GM12878 (cell line): ENCODE data around the gene NRG3. TPM values are rescaled to one million over a fixed set of nuclear protein-coding genes. Genes with fewer than 3 reads are reported as not detected.

Experiments
- ATAC-seq: fragments of 200-7000 bp; cut with Tn5 transposase; 3 replicates; pipeline ENCODE4 v1.9.1; 2020; ENCODE audit warnings: mild to moderate bottlenecking, moderate library complexity
- BruUV-seq: library from RNA; stranded (reverse); fragments of 400-500 nt; replicated peaks from 2 replicates; lab custom pipeline; 2021; lab: Mats Ljungman, UMichigan
- CTCF ChIA-PET: fragments of 300-600 bp; sonication (Branson Sonifier 250); formaldehyde crosslinking; extraction: SDS; loops from one replicate; lab custom pipeline; 2021; ENCODE audit warnings: inconsistent platforms; lab: Yijun Ruan, JAX
- POLR2A ChIA-PET: fragments of 350-600 bp; formaldehyde crosslinking; extraction: SDS; loops from one replicate; lab custom pipeline; 2021; ENCODE audit warnings: inconsistent platforms; lab: Charles Lee
- RAD21 ChIA-PET: fragments of 300-600 bp; sonication (Branson Sonifier 250); formaldehyde crosslinking; loops from one replicate; lab custom pipeline; 2023; ENCODE audit warnings: antibody characterized with exemption; ENCODE audit not compliant: unreplicated experiment; lab: Charles Lee
- SMC1A ChIA-PET: fragments of 300-600 bp; sonication (Branson Sonifier 250); formaldehyde crosslinking; loops from one replicate; lab custom pipeline; 2023; ENCODE audit not compliant: unreplicated experiment, uncharacterized antibody; lab: Charles Lee
- DNase-seq: peaks from one replicate; pipeline ENCODE4 v3.0.0-alpha.2; 2011; ENCODE audit warnings: low read depth, low spot score
- FAIRE-seq: peaks from 3 replicates; lab custom pipeline; 2011; peaks lifted over from hg19 to GRCh38; lab: Jason Lieb, UNC
- H2AFZ ChIP-seq: 2 replicates; pipeline ENCODE4 v1.6.0; 2011; ENCODE audit warnings: low read depth, low read length, control low read depth; ENCODE audit not compliant: control insufficient read depth
- H3K27ac ChIP-seq: 2 replicates; pipeline ENCODE4 v1.5.1; 2011; ENCODE audit warnings: control low read depth; ENCODE audit not compliant: control insufficient read depth, insufficient read depth
- H3K27me3 ChIP-seq, 2 experiments: replicated peaks in 1 of 2; 2 replicates each; pipeline versions ENCODE4 v1.6.0 to v1.6.1; 2011; ENCODE audit warnings: low read length in 1 of 2; ENCODE audit not compliant: control insufficient read depth in 2 of 2, insufficient read depth in 2 of 2
- H3K36me3 ChIP-seq, 2 experiments: 2 replicates each; pipeline ENCODE4 v1.5.1; 2011; ENCODE audit warnings: low read length in 1 of 2; ENCODE audit not compliant: control insufficient read depth in 2 of 2, insufficient read depth in 2 of 2
- H3K4me1 ChIP-seq: 2 replicates; pipeline ENCODE4 v1.6.1; 2011; ENCODE audit warnings: mild to moderate bottlenecking, low read length, moderate library complexity, mixed read lengths; ENCODE audit not compliant: control insufficient read depth, insufficient read depth
- H3K4me2 ChIP-seq: 2 replicates; pipeline ENCODE4 v1.6.0; 2011; ENCODE audit warnings: control low read depth; ENCODE audit not compliant: control insufficient read depth, insufficient read depth
- H3K4me3 ChIP-seq: fragments of 200-600 bp; sonication (generic); 2 replicates; pipeline ENCODE4 v1.5.1; 2016
- H3K79me2 ChIP-seq: 2 replicates; pipeline ENCODE4 v1.6.0; 2011; ENCODE audit warnings: low read length; ENCODE audit not compliant: control insufficient read depth, insufficient read depth
- H3K9ac ChIP-seq: 2 replicates; pipeline ENCODE4 v1.8.0; 2011; ENCODE audit warnings: low read length, control low read depth, mixed read lengths; ENCODE audit not compliant: control insufficient read depth, insufficient read depth
- H3K9me3 ChIP-seq: replicated peaks from 3 replicates; pipeline ENCODE4 v1.5.1; 2011; ENCODE audit warnings: mild to moderate bottlenecking, low read length; ENCODE audit not compliant: control insufficient read depth, insufficient read depth
- H4K20me1 ChIP-seq: 2 replicates; pipeline ENCODE4 v1.6.0; 2011; ENCODE audit not compliant: control insufficient read depth, insufficient read depth
- CHD2 ChIP-seq: IDR thresholded peaks from 2 replicates; pipeline ENCODE4 v1.6.1; 2011; ENCODE audit warnings: low read depth, low read length, improper control_type of control experiment, borderline replicate concordance
- ESRRA ChIP-seq: IDR thresholded peaks from 2 replicates; pipeline ENCODE4 v1.6.1; 2012; ENCODE audit warnings: mild to moderate bottlenecking, low read length, improper control_type of control experiment
- EZH2 ChIP-seq: IDR thresholded peaks from 2 replicates; pipeline ENCODE4 v1.6.1; 2012; ENCODE audit warnings: low read depth, mild to moderate bottlenecking, control low read depth, inconsistent platforms, low read length, borderline replicate concordance; ENCODE audit not compliant: control insufficient read depth
- LARP7 ChIP-seq: fragments of 450-650 bp; IDR thresholded peaks from 2 replicates; pipeline ENCODE4 v1.6.1; 2017; ENCODE audit warnings: mild to moderate bottlenecking
- MEF2A ChIP-seq: IDR thresholded peaks from 2 replicates; pipeline ENCODE4 v1.6.1; 2011; ENCODE audit warnings: low read depth, mild to moderate bottlenecking, low read length, moderate library complexity; ENCODE audit not compliant: insufficient read depth
- MTA2 ChIP-seq: fragments of 450-650 bp; IDR thresholded peaks from 2 replicates; pipeline ENCODE4 v1.6.1; 2016; ENCODE audit warnings: low read depth, mild to moderate bottlenecking, moderate library complexity
- PAX8 ChIP-seq: fragments of 450-650 bp; IDR thresholded peaks from 2 replicates; pipeline ENCODE4 v1.6.1; 2017; ENCODE audit warnings: mild to moderate bottlenecking, moderate library complexity
- POLR2AphosphoS2 ChIP-seq: IDR thresholded peaks from 2 replicates; pipeline ENCODE4 v1.6.1; 2011; ENCODE audit warnings: low read depth, mild to moderate bottlenecking, low read length, improper control_type of control experiment, moderate library complexity
- POLR2AphosphoS5 ChIP-seq: IDR thresholded peaks from 2 replicates; pipeline ENCODE4 v1.6.1; 2011; ENCODE audit warnings: mild to moderate bottlenecking, low read length, inconsistent platforms
- RAD51 ChIP-seq: fragments of 450-650 bp; IDR thresholded peaks from 2 replicates; pipeline ENCODE4 v1.6.1; 2016; ENCODE audit warnings: moderate library complexity, mild to moderate bottlenecking, inconsistent platforms
- STAT3 ChIP-seq: IDR thresholded peaks from 2 replicates; pipeline ENCODE4 v1.6.1; 2011; ENCODE audit warnings: low read depth, low read length, improper control_type of control experiment
- SUPT20H ChIP-seq: IDR thresholded peaks from 2 replicates; pipeline ENCODE4 v1.6.1; 2011; ENCODE audit warnings: low read depth, mild to moderate bottlenecking, low read length, moderate library complexity, borderline replicate concordance; ENCODE audit not compliant: control insufficient read depth
- YBX1 ChIP-seq: fragments of 450-650 bp; IDR thresholded peaks from 2 replicates; pipeline ENCODE4 v1.6.1; 2016; ENCODE audit warnings: antibody characterized with exemption
- ZNF217 ChIP-seq: fragments of 450-650 bp; IDR thresholded peaks from 2 replicates; pipeline ENCODE4 v1.6.1; 2017; ENCODE audit warnings: antibody characterized with exemption, mild to moderate bottlenecking
- ZSCAN29 ChIP-seq: fragments of 450-650 bp; IDR thresholded peaks from 2 replicates; pipeline ENCODE4 v1.6.1; 2017; ENCODE audit warnings: mild to moderate bottlenecking, moderate library complexity
- in situ Hi-C: fragments of 300-500 bp; cut with MboI; formaldehyde crosslinking; loops from 9 replicates; pipeline ENCODE4 v1.14.3; 2018; ENCODE audit warnings: mixed read lengths
- intact Hi-C: fragments of 100-400 bp; cut with micrococcal nuclease; formaldehyde crosslinking; loops from one replicate; pipeline ENCODE4 v1.14.2; 2022; ENCODE audit not compliant: unreplicated experiment
- polyA plus RNA-seq, 11 experiments: library from polyadenylated mRNA; depleted of rRNA in 4 of 11; unstranded in 6 of 11; stranded (reverse) in 5 of 11; fragments of >200 nt; fragmentation: Nextera tagmentation in 4 of 11; fragmentation: Illumina TruSeq in 1 of 11; extraction: Ambion mirVana in 4 of 11; extraction: Trizol in 1 of 11; gene quantifications; 1 replicate in 1 of 11; 2 replicates in 10 of 11; pipeline versions ENCODE4 v1.2.1 to v1.2.3, GENCODE V29; 2011 to 2016; ENCODE audit warnings: inconsistent platforms in 2 of 11, missing spikeins in 2 of 11, low read depth in 1 of 11
- total RNA-seq, 4 experiments: library from RNA; depleted of rRNA in 3 of 4; stranded (reverse); fragments of >200 nt in 3 of 4; fragmentation: Illumina TruSeq in 1 of 4; extraction: Trizol in 1 of 4; gene quantifications; 2 replicates each; pipeline versions ENCODE4 v1.2.1 to v1.2.3, GENCODE V29; 2013 to 2021
- TF ChIP-seq, protein P1 (sequence below): fragments of 450-650 bp; conservative IDR thresholded peaks from 2 replicates; pipeline ENCODE4 v1.6.1; 2017; ENCODE audit warnings: mild to moderate bottlenecking, moderate library complexity
- TF ChIP-seq, protein P2 (sequence below): fragments of 450-650 bp; formaldehyde crosslinking; IDR thresholded peaks from 2 replicates; pipeline ENCODE4 v1.5.0; 2022; ENCODE audit warnings: mild to moderate bottlenecking, missing genetic modification characterization

NRG3 gene
- total and polyA plus RNA-seq, 10 of the 15 experiments (the other 5 are each of a cell fraction or from before 2014, with no cell fraction given) = 0.03 to 0.41 (median 0.17) TPM; not detected in 3

DNA sequence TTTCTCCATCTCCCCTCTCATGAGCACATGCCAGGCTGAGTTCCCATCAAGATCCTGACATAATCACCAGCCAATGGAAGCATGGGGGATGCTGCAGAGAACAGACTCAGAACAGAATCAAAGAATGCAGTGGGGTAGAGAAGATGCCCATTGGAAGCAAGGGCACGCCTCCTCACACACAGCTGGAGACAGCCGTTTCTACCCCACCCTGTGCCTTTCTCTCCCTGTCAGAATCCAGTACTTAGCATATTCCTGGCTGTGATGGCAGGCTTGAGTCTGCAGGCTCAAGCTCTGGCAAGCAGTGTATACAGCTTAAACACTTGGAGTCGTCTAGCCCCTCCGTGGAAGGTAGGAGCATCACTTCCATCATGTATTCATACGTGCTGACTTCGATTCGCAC is 867.9 kb downstream of the NRG3 start (continued):
- TF ChIP-seq MEF2A (no peak), POLR2AphosphoS5 (no peak), EZH2 (no peak), CHD2 (no peak), ZNF217 (no peak)
- TF ChIP-seq, protein P1, sequence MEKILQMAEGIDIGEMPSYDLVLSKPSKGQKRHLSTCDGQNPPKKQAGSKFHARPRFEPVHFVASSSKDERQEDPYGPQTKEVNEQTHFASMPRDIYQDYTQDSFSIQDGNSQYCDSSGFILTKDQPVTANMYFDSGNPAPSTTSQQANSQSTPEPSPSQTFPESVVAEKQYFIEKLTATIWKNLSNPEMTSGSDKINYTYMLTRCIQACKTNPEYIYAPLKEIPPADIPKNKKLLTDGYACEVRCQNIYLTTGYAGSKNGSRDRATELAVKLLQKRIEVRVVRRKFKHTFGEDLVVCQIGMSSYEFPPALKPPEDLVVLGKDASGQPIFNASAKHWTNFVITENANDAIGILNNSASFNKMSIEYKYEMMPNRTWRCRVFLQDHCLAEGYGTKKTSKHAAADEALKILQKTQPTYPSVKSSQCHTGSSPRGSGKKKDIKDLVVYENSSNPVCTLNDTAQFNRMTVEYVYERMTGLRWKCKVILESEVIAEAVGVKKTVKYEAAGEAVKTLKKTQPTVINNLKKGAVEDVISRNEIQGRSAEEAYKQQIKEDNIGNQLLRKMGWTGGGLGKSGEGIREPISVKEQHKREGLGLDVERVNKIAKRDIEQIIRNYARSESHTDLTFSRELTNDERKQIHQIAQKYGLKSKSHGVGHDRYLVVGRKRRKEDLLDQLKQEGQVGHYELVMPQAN = no peak
- TF ChIP-seq, protein P2, sequence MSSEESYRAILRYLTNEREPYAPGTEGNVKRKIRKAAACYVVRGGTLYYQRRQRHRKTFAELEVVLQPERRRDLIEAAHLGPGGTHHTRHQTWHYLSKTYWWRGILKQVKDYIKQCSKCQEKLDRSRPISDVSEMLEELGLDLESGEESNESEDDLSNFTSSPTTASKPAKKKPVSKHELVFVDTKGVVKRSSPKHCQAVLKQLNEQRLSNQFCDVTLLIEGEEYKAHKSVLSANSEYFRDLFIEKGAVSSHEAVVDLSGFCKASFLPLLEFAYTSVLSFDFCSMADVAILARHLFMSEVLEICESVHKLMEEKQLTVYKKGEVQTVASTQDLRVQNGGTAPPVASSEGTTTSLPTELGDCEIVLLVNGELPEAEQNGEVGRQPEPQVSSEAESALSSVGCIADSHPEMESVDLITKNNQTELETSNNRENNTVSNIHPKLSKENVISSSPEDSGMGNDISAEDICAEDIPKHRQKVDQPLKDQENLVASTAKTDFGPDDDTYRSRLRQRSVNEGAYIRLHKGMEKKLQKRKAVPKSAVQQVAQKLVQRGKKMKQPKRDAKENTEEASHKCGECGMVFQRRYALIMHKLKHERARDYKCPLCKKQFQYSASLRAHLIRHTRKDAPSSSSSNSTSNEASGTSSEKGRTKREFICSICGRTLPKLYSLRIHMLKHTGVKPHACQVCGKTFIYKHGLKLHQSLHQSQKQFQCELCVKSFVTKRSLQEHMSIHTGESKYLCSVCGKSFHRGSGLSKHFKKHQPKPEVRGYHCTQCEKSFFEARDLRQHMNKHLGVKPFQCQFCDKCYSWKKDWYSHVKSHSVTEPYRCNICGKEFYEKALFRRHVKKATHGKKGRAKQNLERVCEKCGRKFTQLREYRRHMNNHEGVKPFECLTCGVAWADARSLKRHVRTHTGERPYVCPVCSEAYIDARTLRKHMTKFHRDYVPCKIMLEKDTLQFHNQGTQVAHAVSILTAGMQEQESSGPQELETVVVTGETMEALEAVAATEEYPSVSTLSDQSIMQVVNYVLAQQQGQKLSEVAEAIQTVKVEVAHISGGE (CRISPR knock-in tag) = no peak

DNA sequence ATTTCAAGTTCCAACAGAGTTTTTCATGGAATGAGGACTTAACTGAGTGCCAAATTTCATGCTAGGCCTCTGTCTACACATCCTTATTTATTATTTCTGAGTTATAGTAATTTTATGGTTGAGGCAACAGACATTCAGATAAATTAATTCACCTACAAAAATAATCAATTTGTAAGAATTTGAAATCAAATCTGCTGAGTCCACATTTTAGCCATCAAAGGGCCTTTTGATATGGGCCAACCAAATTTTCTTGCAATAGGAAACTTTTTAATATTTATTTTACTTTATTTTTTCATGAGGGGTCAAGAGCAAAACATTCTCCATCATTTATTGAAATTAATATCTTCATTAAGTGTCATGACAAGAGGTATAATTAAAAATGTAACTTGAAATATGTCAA is 875.5 kb downstream of the NRG3 start:
- FAIRE-seq (no peak), ATAC-seq (no peak), DNase-seq (no peak)
- Histone ChIP-seq H3K9ac (no peak overlapping the region), H3K4me1 (no peaks in the 10 kb centered on the region), H3K27me3 (no peaks in the 10 kb centered on the region; a peak in 1 of 4 replicates), H3K4me2 (no peak overlapping the region), H3K79me2 (no peaks in the 10 kb centered on the region), H4K20me1 (no peaks in the 10 kb centered on the region), H2AFZ (no peak overlapping the region), H3K27ac (no peak overlapping the region), H3K9me3 (no peaks in the 10 kb centered on the region), H3K4me3 (no peak overlapping the region), H3K36me3 (no peaks in the 10 kb centered on the region)
- intact Hi-C loops (no loop called here), in situ Hi-C loops (no loop called here)
- no TSS peak for BruUV-seq
- ChIA-PET POLR2A (no interaction called here), SMC1A (no interaction called here), RAD21 (no interaction called here), CTCF (no interaction called here)
- TF ChIP-seq LARP7 = no peak
- TF ChIP-seq ZSCAN29 = no peak
- TF ChIP-seq PAX8 = no peak
- TF ChIP-seq YBX1 = no peak
- no peak for TF ChIP-seq MTA2
- TF ChIP-seq RAD51 = no peak
- TF ChIP-seq POLR2AphosphoS2 = no peak
- TF ChIP-seq ESRRA = no peak
- TF ChIP-seq, protein P2 (CRISPR knock-in tag) = no peak
- no peak for TF ChIP-seq STAT3
- no peak for TF ChIP-seq SUPT20H
